ENCODE results near the gene CEP97. TPM values are rescaled to one million over a fixed set of nuclear protein-coding genes. Genes with fewer than 3 reads are reported as not detected.

CEP97 gene
- 7.7 and 10.4 TPM in 2 replicates for total RNA-seq

GRCh38 chr3:101724329-101725193 is at the start of gene CEP97:
TSS of gene CEP97 (plus strand) at chr3:101724614. CDS start at chr3:101724677, 63 bp downstream.

GRCh38 chr3:101676765-101677435 is 47.5 kb upstream of the CEP97 start, which contains the start of gene ZBTB11:
TSS of gene ZBTB11 (minus strand) at chr3:101677132. CDS start at chr3:101676914, 218 bp downstream.

GRCh38 chr3:101779047-101779821 is 54.8 kb downstream of the CEP97 start, which contains the start of gene NXPE3:
TSS of gene NXPE3 (plus strand) at chr3:101779211. CDS start at chr3:101785597, 6,386 bp downstream.

Other genes with a start within 250 kb of the CEP97 start
- gene SENP7, start 211.4 kb upstream of the CEP97 start, total RNA-seq: 5.5 and 7.1 TPM in 2 replicates
- gene TRMT10C, start 162.7 kb upstream of the CEP97 start, total RNA-seq: 18.3 and 25.2 TPM in 2 replicates
- 40.7 and 46.7 TPM in 2 replicates for gene PCNP, start 150.4 kb upstream of the CEP97 start, total RNA-seq
- 8.8 and 10.1 TPM in 2 replicates for gene ZBTB11, start 47.5 kb upstream of the CEP97 start, total RNA-seq
- 1,487 and 1,545 TPM in 2 replicates for gene RPL24, start 37.9 kb upstream of the CEP97 start, total RNA-seq
- gene NXPE3, start 54.6 kb downstream of the CEP97 start, total RNA-seq: 18.0 and 22.3 TPM in 2 replicates
- 12.0 and 16.3 TPM in 2 replicates for gene NFKBIZ, start 124.9 kb downstream of the CEP97 start, total RNA-seq

Measured in bronchus fibroblast of lung (primary cell).